NCI-H526 treated with DMSO at 0.1 percent for 48 hours (cell line): ENCODE results near the gene NEBL.

Source experiments
- DNase-seq: peaks from one replicate; lab custom pipeline; 2025; lab: John Stamatoyannopoulos, UW

NEBL gene

DNA sequence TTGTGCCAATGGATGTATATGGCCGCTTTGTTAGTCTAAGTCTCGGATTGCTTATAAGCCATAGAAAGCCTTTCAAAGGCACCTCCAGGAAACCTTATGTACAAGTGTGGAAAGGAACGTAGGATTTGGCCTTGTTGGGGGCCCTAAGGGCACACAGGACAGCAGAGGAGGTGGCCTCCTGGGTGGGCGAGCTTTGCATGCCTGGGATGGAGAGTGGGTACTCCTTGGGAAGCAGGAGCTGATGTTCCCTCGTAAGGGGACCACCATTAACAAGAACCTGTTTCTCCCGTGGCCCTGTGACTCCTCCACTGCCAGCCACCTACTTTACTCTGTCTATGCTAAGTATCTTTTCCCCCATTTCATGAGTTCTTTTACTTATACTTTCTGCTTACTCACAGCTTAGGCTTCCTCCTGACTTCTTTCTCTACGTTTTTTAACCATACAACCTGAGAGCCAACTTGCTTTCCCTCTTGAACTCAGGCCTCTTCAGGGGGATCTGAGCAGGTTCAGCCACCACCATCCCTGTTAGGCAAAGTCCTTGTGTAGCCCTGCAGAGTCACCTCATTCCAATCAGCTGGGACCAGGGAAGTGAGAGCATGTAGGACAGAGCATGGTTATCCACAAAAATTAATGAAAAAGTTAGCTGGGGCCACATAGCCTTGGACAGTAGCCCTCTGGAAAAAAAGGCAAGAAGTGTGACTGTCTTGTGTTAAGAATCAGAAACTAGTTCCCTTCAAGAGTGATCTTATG lies 118.9 kb downstream of the NEBL start:
- DNase-seq = no peak

DNA sequence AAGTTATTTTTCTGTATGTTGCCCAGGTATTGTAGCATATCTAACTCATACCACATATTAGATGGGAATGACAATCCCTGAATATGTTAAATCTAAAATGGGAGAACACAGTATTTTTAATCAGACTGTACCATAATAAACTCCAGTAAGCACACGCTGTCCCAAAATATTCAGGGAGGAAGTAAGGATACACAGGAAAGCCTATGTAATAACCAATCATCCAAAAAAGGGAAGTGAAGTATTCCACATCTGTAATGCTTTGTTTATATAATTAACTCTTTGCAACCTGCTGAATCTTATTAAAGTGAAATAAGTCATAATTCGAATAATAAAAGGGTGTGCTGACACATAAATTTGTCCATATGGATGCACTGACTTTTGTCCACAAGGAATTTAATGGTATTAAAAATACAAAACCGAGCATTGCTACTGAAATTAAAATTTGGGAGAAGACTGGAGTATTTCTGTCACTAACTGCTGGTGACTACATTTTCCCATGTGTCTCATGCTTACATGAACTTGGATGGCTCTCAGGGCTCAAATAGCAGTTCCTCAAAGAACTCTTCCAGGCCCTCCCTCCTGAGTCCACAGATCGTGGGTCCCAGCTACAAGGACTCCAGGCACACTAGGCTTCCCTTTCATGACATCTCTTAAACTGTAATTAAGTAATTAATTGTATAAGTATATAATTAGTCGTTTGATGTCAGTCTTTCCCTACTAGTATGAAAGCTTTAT lies 120.6 kb downstream of the NEBL start:
- DNase-seq = no peak

DNA sequence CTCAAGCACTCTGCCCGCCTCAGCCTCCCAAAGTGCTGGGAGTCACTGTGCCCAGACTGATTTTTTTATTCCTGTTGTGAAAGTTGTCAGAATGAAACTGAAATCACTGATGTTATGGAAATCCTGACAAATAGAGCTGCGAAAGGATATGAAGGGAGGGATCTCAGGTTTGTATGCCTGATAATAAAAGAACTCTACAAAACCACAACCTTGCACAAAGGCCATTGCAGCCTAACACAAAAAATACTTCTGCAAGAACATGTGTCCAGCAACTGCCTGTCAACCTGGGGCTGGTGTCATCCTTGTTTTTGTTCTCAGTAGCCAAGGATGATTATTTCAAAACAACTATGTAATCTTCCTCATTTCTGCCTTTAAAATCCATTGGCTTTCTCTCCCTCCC lies 126.1 kb downstream of the NEBL start:
- no peak for DNase-seq

DNA sequence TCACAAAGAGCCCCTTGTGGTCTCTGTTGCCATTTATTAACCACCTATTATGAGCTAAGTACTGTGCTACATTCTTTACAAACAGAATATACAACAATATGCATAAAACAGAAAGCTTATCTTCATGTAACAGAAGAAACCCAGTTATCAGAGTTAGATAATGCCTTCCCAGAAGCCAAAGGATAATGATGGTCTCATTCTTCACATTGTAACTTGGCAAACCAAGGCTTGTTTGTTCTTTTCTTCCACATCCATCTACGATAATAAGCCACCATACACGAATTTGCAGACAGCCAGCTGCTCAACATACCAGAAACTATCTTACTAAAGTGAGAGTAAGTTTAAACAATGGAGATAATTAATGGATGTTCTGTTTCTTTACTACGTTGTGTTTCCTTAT lies 127.6 kb downstream of the NEBL start:
- DNase-seq = no peak

DNA sequence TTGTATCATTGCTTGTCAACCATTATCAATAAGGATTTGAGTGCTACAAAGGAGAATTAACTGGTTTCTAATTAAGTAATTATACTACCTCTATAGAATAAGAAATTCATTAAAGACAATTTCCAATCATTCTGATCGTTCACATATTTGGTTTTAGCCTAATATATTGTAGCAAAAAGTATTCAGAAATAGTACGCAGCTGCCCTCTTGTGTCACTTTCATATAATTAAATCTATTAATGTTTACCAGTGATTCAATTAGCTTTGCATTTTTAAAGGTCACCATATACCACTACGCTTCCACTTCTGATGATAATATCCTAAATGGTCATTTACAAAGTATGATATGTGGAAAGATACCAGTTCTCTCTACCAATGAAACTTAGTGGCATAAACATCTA lies 128.3 kb downstream of the NEBL start:
- no peak for DNase-seq

DNA sequence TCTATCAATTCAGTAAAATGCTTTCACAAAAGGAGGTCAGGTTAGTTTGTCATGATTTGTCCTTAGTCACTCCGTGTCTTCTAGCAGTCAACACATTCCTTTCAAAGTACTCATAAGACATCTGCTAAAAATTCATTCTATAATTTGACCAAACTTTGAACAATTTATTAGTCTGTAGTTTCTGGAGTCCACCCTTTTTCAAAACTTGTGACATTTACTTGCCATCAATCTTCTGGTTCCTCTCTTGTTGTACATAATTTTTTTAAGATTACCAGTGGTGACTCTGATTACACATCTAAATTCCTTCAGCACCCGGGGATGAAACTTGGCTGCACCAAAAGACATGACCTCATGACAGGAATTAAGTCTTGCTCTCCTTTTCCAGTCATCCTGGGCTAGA lies 130.1 kb downstream of the NEBL start:
- no peak for DNase-seq

DNA sequence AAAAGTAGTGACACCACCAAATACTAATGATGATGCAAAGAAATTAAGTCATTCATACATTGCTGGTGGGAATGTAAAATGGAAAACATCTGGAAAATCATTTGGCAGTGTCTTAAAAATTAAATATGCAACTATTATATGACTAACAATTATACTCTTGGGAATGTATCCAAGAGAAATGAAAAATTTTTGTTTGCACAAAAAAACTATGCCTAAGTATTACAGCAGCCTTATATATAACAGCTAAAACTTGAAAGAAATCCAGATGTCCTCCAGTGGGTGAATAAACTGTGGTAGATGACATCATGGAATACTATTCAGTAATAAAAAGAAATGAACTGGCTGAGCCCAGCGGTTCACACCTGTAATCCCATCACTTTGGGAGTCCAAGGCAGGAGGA lies 132.0 kb downstream of the NEBL start:
- DNase-seq = no peak

DNA sequence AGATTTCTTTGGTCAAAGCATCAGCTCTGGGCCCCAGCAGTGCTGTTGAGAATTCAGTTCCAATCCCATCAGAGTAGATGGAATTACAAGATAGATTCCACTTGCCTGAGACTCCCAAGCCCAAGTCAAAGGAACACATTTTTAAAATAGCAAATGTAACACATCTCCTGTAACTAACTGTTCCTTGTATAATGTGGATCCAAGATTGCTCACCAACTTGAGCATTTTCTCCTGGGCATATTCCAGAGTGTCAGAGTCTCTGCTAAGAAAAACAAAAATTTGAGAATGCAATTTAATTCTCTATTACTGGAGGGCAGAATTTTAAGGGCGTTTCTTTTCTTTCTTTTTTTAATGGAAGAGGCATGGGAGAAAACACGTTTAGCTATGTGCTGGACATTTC lies 136.7 kb downstream of the NEBL start:
- no peak for DNase-seq

DNA sequence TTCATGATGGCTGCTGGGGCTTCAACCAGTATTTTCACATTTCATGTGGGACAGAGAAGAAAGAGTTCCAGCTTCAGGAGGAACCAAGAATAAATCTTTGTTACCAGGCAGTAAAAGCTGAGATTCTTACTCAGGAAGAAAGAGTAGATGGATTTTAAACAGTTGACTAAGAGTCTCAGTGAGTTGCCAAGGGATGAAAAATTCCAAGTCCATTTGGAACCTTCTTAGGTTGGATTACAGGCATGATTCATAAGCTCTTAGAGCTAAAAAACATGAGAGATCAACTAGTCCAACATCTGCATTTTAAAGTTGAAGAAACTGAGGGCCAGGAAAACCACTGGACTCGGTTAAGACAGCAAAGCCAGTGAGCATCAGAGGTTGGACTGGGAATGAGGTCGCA lies 148.6 kb downstream of the NEBL start:
- no peak for DNase-seq

DNA sequence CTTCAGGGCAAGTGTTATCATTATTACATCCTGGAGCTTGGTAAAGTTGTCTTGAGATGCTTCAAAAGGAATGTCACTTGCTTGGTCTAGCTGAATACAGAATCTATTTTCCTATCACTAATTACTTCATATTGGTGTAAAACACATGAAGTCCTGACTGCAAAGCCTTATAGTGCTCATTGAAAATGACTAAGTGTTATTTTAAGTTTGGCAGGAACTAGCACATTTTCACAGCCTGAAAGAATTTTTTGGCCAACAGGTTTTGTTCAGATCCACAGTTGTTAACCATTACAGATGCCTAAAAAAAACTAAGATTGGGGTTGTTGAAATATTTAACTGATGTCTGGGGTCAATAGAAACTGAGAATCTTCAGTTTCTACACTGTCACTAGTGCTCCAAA lies 149.3 kb downstream of the NEBL start:
- no peak for DNase-seq

DNA sequence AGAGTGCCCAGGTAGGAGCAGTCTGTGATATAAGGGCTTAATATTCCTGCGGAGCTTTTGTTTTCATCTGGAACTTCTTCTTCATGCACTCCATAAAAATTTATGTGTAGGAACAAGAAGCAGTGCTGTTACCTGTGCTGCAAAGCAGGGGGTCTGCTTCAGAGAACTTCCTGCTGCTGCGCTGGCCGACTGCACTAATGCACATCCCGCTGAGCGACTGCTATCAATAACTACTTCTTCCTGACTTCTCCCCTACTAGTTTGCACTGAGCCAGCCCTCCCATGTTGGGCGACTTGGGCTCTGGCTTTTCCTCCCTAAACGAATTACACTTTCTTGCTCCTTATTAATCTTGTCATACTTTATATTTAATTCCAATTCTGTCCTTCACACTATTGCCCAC lies 150.3 kb downstream of the NEBL start:
- DNase-seq = no peak

DNA sequence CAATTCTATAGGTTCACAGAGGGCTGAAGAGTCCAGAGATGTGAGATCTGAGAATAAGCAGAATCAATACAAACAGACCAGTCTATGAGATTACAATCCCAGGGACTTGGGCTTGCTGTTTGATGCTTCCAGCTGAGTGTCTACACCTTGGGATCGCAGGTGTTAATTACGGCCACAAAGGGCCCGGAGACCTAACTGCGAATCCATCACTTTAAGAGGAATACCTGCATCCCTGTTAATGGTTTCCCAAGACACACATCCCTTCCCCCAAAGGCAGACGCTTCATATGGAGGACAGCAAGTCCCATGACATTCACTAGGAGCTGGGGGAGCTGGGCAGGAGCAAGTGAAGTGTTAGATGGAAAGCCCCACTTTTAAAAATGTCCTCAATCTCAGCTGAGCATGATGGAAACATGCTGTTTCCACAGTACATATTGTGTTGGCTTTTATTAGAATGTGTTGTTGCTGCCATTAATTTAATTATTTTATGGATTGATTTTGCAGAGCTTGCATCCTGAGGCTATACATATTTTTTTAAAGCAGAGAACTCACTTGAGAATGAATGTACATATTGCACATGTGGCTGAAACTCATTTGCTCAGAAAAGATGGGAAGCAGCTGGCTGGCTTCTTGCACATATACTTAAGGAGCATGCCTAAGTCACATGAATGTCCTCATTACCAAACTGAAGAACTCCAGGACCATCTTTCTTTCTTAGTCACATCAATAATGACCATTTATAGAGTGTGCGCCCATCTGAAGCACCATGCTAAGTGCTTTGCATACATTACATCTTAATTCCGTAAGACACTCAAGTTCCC lies 151.3 kb downstream of the NEBL start:
- DNase-seq = no peak

DNA sequence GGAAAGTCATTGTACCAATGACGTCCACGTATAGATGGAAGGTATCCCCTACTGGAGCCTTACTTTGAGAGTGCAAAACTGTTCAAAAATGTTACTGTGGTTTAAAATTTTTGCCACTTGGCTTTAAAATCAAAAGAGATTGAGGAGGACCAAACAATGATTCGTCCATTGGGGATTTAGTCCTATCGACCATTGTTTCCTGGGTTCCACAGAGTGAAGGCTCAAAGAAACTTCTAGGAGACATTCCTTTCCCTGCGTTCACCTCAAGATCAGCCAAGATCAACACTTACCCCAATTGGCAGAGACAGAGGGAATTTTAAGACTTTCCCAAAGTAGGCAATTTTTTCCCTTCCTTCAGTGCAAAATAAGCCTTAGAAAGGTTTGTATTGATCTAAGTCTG lies 152.3 kb downstream of the NEBL start:
- no peak for DNase-seq

DNA sequence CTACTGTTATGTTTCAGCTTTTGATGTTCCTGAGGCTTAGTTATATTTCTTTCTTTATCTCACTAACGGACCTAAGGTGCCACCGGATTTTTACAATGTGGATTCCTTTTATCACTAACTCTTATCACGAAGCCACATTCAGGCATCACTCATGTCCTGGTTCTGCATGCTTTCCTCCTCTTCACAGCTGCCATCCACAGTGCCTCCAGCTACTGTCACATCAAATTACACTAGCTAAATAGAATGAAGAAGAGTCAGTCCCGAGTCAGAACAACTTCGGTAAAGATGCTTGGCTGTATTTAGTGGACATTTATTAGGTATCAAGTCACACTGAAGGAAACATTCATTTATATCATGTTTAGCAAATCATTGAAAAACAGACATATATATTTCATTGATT lies 153.2 kb downstream of the NEBL start:
- no peak for DNase-seq

DNA sequence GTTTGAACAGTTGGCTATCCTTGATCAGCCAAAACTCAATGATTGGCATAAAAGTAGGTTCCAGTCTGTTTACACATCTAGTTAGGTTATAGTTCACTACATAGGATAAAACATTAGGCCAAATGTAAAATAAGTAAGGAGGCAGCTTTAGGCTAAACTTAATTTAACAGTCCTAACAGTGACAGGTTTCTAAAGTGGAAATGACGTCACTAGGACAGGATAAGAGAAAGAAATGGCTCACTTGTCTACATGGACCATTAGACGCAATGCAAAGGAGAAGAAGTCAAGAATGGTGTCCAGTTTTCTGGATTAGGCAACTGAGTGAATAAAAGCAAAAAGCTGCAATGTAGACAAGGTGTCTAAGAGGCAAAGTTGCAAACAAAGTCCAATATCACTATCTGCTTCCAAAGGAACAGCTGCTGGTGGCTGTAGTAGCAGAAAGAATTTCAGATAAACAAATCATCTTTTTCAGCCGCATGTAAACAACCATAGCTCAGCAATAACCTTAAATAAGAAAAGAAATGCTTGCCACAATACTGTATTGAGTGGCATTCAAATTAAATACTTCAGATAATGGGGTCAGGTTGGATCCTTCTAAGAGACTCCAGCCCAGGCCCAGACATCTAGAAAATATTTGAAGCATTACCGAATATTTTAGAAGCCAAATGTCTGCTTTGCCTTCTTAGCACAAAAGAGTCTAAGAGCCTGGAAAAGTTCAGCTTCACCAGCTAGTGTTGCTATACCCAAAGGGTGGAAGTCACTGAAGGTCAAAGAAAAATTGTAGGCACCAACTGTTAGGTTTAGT lies 154.2 kb downstream of the NEBL start:
- no peak for DNase-seq

DNA sequence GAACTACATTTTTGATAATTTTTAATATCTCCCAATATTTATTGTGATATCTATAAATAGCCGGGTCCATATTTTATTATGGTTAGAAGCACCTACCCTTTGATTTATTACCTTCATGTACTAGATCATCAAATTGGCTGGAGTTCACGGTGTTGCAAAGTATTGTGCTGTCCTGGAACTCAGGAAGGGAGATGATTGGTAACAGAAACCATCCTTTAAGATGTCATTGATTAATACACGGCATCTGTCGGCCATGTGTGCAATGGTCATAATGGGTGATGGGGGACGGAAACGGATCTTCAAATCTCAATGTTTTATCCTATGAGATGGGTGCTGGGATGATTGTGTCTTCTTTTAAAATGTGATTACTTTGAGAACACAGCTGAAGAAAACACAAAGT lies 157.0 kb downstream of the NEBL start:
- no peak for DNase-seq

DNA sequence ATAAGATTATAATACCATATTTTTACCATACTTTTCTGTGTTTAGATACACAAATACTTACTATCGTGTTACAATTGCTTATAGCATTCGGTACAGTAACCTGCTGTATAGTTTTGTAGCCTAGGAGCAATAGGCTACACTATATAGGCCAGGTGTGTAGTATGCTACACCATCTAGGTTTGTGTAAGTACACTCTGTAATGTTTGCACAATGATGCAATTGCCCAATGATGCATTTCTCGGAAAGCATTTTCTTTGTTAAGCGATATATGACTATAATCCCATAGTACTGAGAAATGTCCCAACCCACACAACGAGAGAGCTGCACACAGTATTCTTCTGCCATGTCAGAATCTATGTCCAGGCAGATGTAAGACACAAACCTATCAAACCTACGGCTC lies 160.0 kb downstream of the NEBL start:
- DNase-seq = no peak
